Upper lobe of left lung (tissue), 4 donors: ENCODE data around the gene PPM1F.

Source experiments
- CTCF ChIP-seq, 6 experiments: fragments of 450-650 bp in 4 of 6; fragments of 200-600 bp in 2 of 6; sonication (generic) in 2 of 6; IDR thresholded peaks; one replicate each; pipeline ENCODE4 v1.5.1; 2016 to 2019; ENCODE audit warnings: antibody characterized with exemption in 6 of 6
- EP300 ChIP-seq, 4 donors: sonication (generic); formaldehyde crosslinking; IDR thresholded peaks; one replicate each; pipeline ENCODE4 v1.5.1; 2017; ENCODE audit warnings: antibody characterized with exemption in 4 of 4, control low read depth in 2 of 4

DNA sequence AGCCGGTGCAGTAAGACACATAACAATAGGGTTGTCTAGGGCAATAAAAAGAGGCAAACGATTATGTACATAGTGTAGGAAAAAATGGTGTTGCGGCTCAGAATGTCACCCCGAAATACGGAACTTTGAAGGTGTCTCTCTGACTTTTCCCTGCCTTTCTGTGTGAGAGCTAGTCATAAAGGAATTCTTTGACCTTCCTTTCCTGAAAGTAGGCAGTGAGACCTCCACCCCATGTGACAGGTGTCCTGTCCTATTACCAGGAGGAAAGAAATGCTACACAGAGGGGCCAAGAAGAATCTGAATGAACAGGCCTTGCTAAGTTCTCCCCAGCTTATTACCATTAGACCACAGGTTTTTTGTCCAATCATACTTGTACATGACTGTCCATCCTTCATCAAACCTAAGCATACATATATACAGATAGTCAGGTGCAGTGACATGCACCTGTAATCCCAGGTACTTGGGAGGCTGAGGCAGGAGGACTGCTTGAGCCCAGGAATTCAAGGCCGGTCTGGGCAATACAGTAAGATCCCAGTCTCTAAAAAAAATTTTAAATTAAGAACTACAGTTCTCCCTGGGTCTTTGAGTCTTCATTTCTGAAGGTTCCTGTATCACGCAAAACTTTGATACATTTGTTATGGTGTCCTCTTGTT, 46.1 kb upstream of the PPM1F start:
- no peak for TF ChIP-seq CTCF (IDR thresholded peaks at IDR 0.05)
- no peak for TF ChIP-seq EP300 (IDR thresholded peaks at IDR 0.05)
